22Rv1 (cell line): ENCODE results near the gene ART3.

Source experiments
- H3K27ac ChIP-seq: fragments of 450-650 bp; 2 replicates; pipeline ENCODE4 v1.5.1; 2017
- ZFX ChIP-seq: fragments of 450-650 bp; IDR thresholded peaks from 2 replicates; pipeline ENCODE4 v1.6.1; 2017; ENCODE audit warnings: antibody characterized with exemption, borderline replicate concordance
- TF ChIP-seq, protein P1 (sequence below): fragments of 450-650 bp; IDR thresholded peaks from 2 replicates; pipeline ENCODE4 v1.5.1; 2017; ENCODE audit warnings: mild to moderate bottlenecking

ART3 gene

DNA sequence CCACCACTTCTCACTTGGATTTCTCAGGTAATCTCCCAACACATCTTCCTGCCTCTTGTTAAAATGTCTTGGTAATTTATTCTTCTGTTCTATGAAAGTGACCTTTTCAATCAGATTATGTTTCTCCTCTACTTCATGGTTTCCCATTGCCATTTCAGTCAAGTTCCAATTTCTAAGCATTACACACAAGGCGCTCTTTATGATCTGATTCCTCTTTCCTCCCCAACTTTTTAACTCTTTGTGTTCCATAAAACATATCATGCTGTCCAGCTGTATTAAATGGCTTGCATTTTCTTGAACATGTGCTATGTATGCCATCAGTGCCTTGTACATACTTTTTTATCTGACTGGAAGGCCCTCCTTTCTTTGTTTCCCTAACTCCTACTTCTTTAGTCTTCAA lies 13.1 kb upstream of the ART3 start:
- no peak overlapping the region for H3K27ac ChIP-seq
- no peak for TF ChIP-seq ZFX
- TF ChIP-seq, protein P1, sequence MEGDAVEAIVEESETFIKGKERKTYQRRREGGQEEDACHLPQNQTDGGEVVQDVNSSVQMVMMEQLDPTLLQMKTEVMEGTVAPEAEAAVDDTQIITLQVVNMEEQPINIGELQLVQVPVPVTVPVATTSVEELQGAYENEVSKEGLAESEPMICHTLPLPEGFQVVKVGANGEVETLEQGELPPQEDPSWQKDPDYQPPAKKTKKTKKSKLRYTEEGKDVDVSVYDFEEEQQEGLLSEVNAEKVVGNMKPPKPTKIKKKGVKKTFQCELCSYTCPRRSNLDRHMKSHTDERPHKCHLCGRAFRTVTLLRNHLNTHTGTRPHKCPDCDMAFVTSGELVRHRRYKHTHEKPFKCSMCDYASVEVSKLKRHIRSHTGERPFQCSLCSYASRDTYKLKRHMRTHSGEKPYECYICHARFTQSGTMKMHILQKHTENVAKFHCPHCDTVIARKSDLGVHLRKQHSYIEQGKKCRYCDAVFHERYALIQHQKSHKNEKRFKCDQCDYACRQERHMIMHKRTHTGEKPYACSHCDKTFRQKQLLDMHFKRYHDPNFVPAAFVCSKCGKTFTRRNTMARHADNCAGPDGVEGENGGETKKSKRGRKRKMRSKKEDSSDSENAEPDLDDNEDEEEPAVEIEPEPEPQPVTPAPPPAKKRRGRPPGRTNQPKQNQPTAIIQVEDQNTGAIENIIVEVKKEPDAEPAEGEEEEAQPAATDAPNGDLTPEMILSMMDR: no peak

DNA sequence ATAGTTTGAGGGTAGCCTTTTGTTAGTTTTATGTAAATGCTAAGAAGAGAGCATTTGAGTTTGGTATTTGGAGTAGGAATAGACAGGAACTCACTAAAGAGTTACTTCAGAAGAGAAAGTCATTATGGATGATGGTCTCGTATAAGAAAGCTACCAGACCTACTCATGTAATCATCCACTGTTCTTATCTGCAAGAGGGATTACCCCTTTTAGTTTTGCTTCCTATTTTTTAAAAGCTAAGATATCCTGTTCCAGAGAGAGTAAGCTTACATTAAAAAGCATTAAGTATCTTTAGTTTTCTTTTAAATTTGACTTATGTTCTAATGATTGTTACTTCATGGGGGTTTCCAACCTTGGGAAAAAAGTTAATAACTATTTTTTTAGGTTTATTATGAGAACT lies 12.5 kb upstream of the ART3 start:
- TF ChIP-seq, protein P1: no peak
- TF ChIP-seq ZFX: no peak
- H3K27ac ChIP-seq: no peak overlapping the region

DNA sequence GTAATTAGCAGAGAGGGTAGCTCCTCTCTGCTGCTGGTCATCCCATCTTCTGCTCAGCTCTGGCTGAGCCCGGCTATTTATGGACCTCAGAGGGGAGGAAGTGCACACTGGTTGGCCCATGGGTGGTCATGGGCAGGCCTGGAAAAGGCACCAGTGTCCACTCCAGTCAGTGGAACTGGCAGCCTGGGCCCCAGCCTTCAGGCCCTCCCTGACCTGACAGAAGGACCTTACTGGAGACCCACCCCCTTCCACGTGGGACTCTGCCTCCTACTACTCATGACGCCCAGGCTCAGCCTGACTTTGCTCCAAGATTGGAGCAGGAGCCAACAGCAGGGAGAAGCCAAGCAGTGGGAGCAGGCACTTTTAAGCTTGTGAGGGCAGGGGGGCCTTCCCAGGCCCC lies 8.0 kb upstream of the ART3 start:
- no peak for TF ChIP-seq ZFX
- H3K27ac ChIP-seq: no peak overlapping the region

DNA sequence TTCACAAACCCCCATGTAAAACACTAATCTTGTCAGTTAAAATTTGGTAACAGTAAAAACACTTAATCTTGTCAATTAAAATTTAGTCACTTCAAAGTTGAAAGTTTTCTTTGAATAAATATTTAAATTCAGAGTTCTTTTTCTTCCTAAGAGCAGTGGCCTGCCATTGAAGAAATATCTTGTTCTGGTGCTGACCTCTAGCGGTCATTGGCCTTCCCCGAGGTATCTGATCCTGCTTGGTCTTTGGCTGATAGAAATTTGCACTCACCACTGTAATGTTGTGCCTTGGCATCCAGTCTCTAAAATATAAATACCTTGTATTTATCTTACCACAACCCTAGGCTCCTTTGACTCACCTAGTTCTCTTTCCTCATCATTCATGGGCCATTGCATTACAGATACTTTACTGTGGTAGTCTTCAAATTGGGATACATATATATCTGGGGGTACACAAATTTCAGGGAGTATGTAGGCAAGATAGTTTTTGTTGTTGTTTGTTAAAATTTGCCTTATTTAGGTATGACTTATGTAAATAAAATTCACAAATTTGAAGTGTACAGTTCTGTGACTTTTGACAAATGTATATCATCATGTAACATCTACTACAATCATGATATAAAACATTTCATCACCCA lies 6.7 kb upstream of the ART3 start:
- no peak overlapping the region for H3K27ac ChIP-seq
- TF ChIP-seq, protein P1: peak; percentile 89
- no peak for TF ChIP-seq ZFX

DNA sequence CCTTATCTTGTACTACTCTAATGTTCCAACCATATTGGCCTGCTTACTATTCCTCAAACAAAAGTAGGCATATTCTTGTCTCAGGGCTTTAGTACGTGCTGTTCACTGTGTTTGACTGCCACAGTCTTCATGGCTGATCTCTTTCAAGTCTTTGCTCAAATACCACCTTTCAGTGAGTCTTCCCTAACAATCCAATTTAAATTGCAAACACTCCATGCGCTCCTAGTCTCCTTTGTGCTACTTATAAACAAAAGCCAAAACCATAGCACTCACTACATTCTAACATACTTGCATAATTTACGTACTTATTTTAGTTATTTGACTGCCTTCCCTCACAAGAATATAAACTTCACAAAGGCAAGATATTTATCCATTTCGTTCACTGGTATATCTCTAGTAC lies 1.7 kb upstream of the ART3 start:
- no peak overlapping the region for H3K27ac ChIP-seq
- no peak for TF ChIP-seq ZFX
- TF ChIP-seq, protein P1: no peak

DNA sequence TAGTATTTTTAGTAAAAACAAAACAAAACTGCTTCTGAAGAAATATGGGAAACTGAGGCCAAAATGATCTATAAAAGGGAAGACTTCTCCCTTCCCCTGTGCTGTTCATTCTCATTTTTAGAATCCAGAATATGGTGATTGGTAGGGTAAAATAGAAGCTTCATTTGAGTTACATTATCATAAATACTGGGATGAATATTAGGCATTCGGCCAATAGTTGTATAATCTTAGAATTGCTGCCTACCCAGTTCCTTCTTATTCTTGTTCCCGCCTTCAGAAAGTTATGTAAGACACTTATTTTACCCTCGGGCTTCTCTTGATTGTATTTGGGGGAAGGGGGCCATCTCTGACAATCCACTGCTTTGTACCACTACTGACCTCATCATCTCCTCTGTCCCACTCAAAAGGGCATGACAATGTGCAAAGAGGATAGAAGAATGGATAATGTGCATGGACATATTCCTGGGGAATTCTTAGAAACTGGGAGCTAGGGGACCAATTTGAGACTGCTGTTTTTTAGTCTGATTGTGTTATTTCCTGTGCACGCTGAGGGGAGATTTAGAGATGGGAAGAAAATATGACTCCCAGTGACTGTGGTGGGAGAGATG lies 588 bp downstream of the ART3 start:
- TF ChIP-seq, protein P1: no peak
- TF ChIP-seq ZFX: no peak
- no peak overlapping the region for H3K27ac ChIP-seq

DNA sequence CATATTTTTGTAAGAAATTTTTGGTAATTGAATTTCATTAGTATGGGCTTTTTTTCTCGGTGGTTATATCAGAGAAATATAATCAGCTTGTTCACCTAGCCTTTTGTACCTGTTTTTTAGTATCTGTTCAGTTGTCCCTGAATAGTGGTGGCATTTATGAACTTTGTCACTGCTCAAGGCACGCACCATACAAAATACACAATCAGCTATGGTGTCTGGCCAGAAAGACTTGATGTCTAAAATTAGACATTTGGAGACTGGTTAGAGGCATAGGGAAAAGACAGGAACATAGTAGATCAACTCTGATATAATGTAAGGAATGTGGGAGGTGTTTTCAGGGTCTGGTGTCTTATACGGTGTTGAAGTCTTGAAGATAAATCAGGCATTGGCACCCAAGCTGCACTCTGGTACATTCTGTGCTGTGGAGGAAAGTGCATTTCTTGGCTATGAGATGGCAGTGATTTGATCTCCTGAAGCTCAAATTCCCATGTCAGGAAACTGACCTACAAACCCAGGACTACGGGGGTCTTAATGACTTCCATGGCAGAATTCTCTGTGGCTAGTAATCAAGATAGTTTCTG lies 3.6 kb downstream of the ART3 start:
- H3K27ac ChIP-seq: no peak overlapping the region
- TF ChIP-seq, protein P1: no peak
- no peak for TF ChIP-seq ZFX
